IMR-90 (cell line): ENCODE data around the gene RAD51C. TPM values are rescaled to one million over a fixed set of nuclear protein-coding genes. Genes with fewer than 3 reads are reported as not detected.

Experiments used
- ATAC-seq: fragments of 200-7000 bp; cut with Tn5 transposase; 2 replicates; pipeline ENCODE4 v1.9.1; 2020; ENCODE audit warnings: low read depth, mild to moderate bottlenecking, moderate library complexity
- BruUV-seq: library from RNA; stranded (reverse); fragments of 400-500 nt; replicated peaks from 2 replicates; lab custom pipeline; 2021; lab: Mats Ljungman, UMichigan
- CTCF ChIA-PET: fragments of 300-600 bp; formaldehyde crosslinking; extraction: SDS; loops from one replicate; lab custom pipeline; 2021; ENCODE audit warnings: antibody characterized with exemption; lab: Yijun Ruan, JAX
- POLR2A ChIA-PET: fragments of 300-600 bp; sonication (Branson Sonifier 250); formaldehyde crosslinking; loops from one replicate; lab custom pipeline; 2022; ENCODE audit warnings: antibody characterized with exemption; ENCODE audit not compliant: unreplicated experiment; lab: Charles Lee
- DNase-seq: peaks from one replicate; pipeline ENCODE4 v3.0.0; 2013
- H2AFZ ChIP-seq: replicated peaks from 2 replicates; pipeline ENCODE3; 2013; ENCODE audit warnings: low read length, mild to moderate bottlenecking; ENCODE audit not compliant: poor library complexity
- H2AK5ac ChIP-seq: 2 replicates; pipeline ENCODE4 v1.6.1; 2013; ENCODE audit warnings: low read depth, low read length, inconsistent platforms
- H2AK9ac ChIP-seq: replicated peaks from 2 replicates; pipeline ENCODE3; 2013; ENCODE audit warnings: mild to moderate bottlenecking, low read depth, low read length, moderate library complexity; ENCODE audit not compliant: poor library complexity
- H2BK120ac ChIP-seq: 2 replicates; pipeline ENCODE4 v1.6.1; 2013; ENCODE audit warnings: low read depth, low read length, inconsistent platforms
- H2BK15ac ChIP-seq: 3 replicates; pipeline ENCODE4 v1.6.1; 2013; ENCODE audit warnings: low read depth, low read length, inconsistent platforms
- H2BK20ac ChIP-seq: 2 replicates; pipeline ENCODE4 v1.6.1; 2013; ENCODE audit warnings: low read depth, mild to moderate bottlenecking, inconsistent platforms, low read length, moderate library complexity
- H2BK5ac ChIP-seq: 2 replicates; pipeline ENCODE4 v1.6.1; 2013; ENCODE audit warnings: mild to moderate bottlenecking, low read depth, low read length, inconsistent platforms; ENCODE audit not compliant: poor library complexity, severe bottlenecking
- H3K14ac ChIP-seq: replicated peaks from 2 replicates; pipeline ENCODE4 v1.6.1; 2013; ENCODE audit warnings: low read depth, low read length, inconsistent platforms
- H3K18ac ChIP-seq: 2 replicates; pipeline ENCODE4 v1.6.1; 2013; ENCODE audit warnings: low read depth, low read length, control low read depth
- H3K23ac ChIP-seq: 2 replicates; pipeline ENCODE4 v1.6.1; 2013; ENCODE audit warnings: low read depth, low read length, inconsistent platforms
- H3K27ac ChIP-seq: 2 replicates; pipeline ENCODE4 v1.5.1; 2013; ENCODE audit warnings: mild to moderate bottlenecking, control low read depth, low read length; ENCODE audit not compliant: insufficient read depth
- H3K27me3 ChIP-seq: 2 replicates; pipeline ENCODE4 v1.6.1; 2013; ENCODE audit warnings: low read length; ENCODE audit not compliant: control insufficient read depth, insufficient read depth
- H3K36me3 ChIP-seq: 2 replicates; pipeline ENCODE4 v1.6.1; 2013; ENCODE audit warnings: low read length, mixed read lengths; ENCODE audit not compliant: control insufficient read depth, insufficient read depth
- H3K4ac ChIP-seq: 2 replicates; pipeline ENCODE4 v1.6.1; 2013; ENCODE audit warnings: low read depth, low read length, inconsistent platforms
- H3K4me1 ChIP-seq: 2 replicates; pipeline ENCODE4 v1.6.1; 2013; ENCODE audit warnings: low read length, mixed read lengths; ENCODE audit not compliant: control insufficient read depth, insufficient read depth
- H3K4me2 ChIP-seq: 2 replicates; pipeline ENCODE4 v1.6.1; 2013; ENCODE audit warnings: low read depth, mild to moderate bottlenecking, control low read depth, low read length, moderate library complexity
- H3K4me3 ChIP-seq: 2 replicates; pipeline ENCODE4 v1.5.1; 2013; ENCODE audit warnings: low read depth, mild to moderate bottlenecking, control low read depth, low read length, moderate library complexity; ENCODE audit not compliant: insufficient read depth
- H3K56ac ChIP-seq: 2 replicates; pipeline ENCODE4 v1.6.1; 2013; ENCODE audit warnings: low read length, inconsistent platforms; ENCODE audit not compliant: insufficient read depth; ENCODE audit errors: extremely low read depth
- H3K79me1 ChIP-seq, 2 experiments: 2 replicates each; pipeline ENCODE4 v1.6.1; 2013; ENCODE audit warnings: low read length in 2 of 2, inconsistent platforms in 1 of 2, low read depth in 1 of 2
- H3K9ac ChIP-seq: 2 replicates; pipeline ENCODE4 v1.6.1; 2013; ENCODE audit warnings: low read depth, low read length, control low read depth
- H3K9me1 ChIP-seq: 2 replicates; pipeline ENCODE4 v1.6.1; 2013; ENCODE audit warnings: low read length, inconsistent platforms; ENCODE audit not compliant: insufficient read depth
- H3K9me3 ChIP-seq: 2 replicates; pipeline ENCODE4 v1.6.1; 2013; ENCODE audit warnings: low read length; ENCODE audit not compliant: control insufficient read depth, insufficient read depth
- H4K20me1 ChIP-seq: 2 replicates; pipeline ENCODE4 v1.6.1; 2013; ENCODE audit warnings: low read length, inconsistent platforms; ENCODE audit not compliant: insufficient read depth
- H4K5ac ChIP-seq: 2 replicates; pipeline ENCODE4 v1.6.1; 2013; ENCODE audit warnings: mild to moderate bottlenecking, low read depth, low read length, control low read depth
- H4K8ac ChIP-seq, 2 experiments: 2 replicates each; pipeline ENCODE4 v1.6.1; 2013; ENCODE audit warnings: low read depth in 2 of 2, low read length in 2 of 2, control low read depth in 1 of 2, inconsistent platforms in 1 of 2
- H4K91ac ChIP-seq: 2 replicates; pipeline ENCODE4 v1.6.1; 2013; ENCODE audit warnings: low read depth, low read length, inconsistent platforms; ENCODE audit not compliant: insufficient read depth
- WGBS, 2 experiments: methylation state at CpG; one replicate each; pipeline versions ENCODE4 v1.1.5 to v1.1.7; 2013; ENCODE audit warnings: missing lambda C conversion rate in 2 of 2; ENCODE audit not compliant: insufficient read length in 1 of 2; ENCODE audit errors: extremely low coverage in 2 of 2; 5-methylcytosine and 5-hydroxymethylcytosine counted together
- dilution Hi-C: fragments of 300-500 bp; cut with HindIII; formaldehyde crosslinking; loops from one replicate; pipeline ENCODE4 v1.14.3; 2018; ENCODE audit warnings: low sequenced_read_pairs; ENCODE audit not compliant: unreplicated experiment
- in situ Hi-C: fragments of 300-500 bp; cut with MboI; formaldehyde crosslinking; loops from 3 replicates; pipeline ENCODE4 v1.14.3; 2019; ENCODE audit warnings: low sequenced_read_pairs, inconsistent platforms, mixed read lengths
- intact Hi-C: fragments of 100-400 bp; cut with micrococcal nuclease; formaldehyde crosslinking; loops from 2 replicates; pipeline ENCODE4 v1.10.0; 2022
- polyA plus RNA-seq, 3 experiments: library from polyadenylated mRNA; depleted of rRNA; stranded (reverse); fragments of >200 nt; gene quantifications; 2 replicates each; pipeline ENCODE4 v1.2.3, GENCODE V29; 2012; ENCODE audit warnings: low replicate concordance in 1 of 3
- total RNA-seq: library from RNA; depleted of rRNA; stranded (reverse); fragments of >200 nt; gene quantifications from 2 replicates; pipeline ENCODE4 v1.2.3, GENCODE V29; 2012
- TF ChIP-seq, protein P1 (sequence below): conservative IDR thresholded peaks from 2 replicates; pipeline ENCODE4 v1.5.1; 2012; ENCODE audit warnings: mild to moderate bottlenecking, low read depth, low read length, improper control_type of control experiment

RAD51C gene
- total and polyA plus RNA-seq, 2 of the 4 experiments (the other 2 are of a cell fraction): 21.1 to 28.3 TPM

DNA sequence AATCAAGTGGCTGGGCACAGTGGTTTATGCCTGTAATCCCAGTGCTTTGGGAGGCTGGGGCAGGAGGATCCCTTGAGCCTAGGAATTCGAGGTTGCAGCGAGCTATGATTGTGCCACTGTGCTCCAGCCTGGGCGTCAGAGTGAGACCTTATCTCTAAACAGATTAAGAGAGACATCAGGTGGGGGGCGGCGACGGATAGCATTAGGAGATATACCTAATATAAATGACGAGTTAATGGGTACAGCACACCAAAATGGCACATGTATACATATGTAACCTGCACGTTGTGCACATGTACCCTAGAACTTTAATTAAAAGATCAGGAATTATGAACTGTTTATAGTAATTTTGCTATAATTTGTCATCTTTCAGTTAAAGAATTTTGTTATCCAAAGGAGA is 10.3 kb downstream of the RAD51C start:
- no peak overlapping the region for H2AFZ ChIP-seq
- no peak overlapping the region for H4K91ac ChIP-seq
- no peak overlapping the region for H3K4me2 ChIP-seq
- H3K27me3 ChIP-seq: no peaks in the 10 kb centered on the region
- no peak overlapping the region for H2BK5ac ChIP-seq
- no TSS peak for BruUV-seq
- intact Hi-C loops: no loop called here
- H3K14ac ChIP-seq: no peak overlapping the region
- H3K4me1 ChIP-seq: peaks cover 3% of the 10 kb centered on the region
- H3K9me1 ChIP-seq: peaks cover 2% of the 10 kb centered on the region; the same call in 1 of the 2 replicates
- H2AK9ac ChIP-seq: no peak overlapping the region
- H4K5ac ChIP-seq: no peak overlapping the region
- no peak overlapping the region for H4K8ac ChIP-seq
- H3K36me3 ChIP-seq: peaks cover 6% of the 10 kb centered on the region; the same call in 1 of the 2 replicates
- no peak overlapping the region for H3K18ac ChIP-seq
- DNase-seq (no peak), ATAC-seq (no peak)
- H3K23ac ChIP-seq: no peak overlapping the region
- CTCF ChIA-PET: no interaction called here
- no peak overlapping the region for H2AK5ac ChIP-seq
- no peak overlapping the region for H3K4ac ChIP-seq
- H3K79me1 ChIP-seq: no peaks in the 10 kb centered on the region
- H3K56ac ChIP-seq: no peak overlapping the region
- H3K4me3 ChIP-seq: no peak overlapping the region
- no peak overlapping the region for H2BK15ac ChIP-seq
- H3K27ac ChIP-seq: no peak overlapping the region
- no peaks in the 10 kb centered on the region for H4K20me1 ChIP-seq
- POLR2A ChIA-PET: interaction anchor here (0.9 kb wide), 1 partner anchor 71 kb away, joined by 3 read pairs; no protein-coding TSS in a partner anchor
- H2BK120ac ChIP-seq: peak overlapping the region; percentile 34; the same call in 1 of the 2 replicates
- H3K9ac ChIP-seq: no peak overlapping the region
- no peak overlapping the region for H2BK20ac ChIP-seq
- no peaks in the 10 kb centered on the region for H3K9me3 ChIP-seq
- dilution Hi-C loops: no loop called here
- in situ Hi-C loops: no loop called here
- WGBS, 2 experiments: no CpG with 5 or more reads among the region's 8 CpGs
- TF ChIP-seq, protein P1, sequence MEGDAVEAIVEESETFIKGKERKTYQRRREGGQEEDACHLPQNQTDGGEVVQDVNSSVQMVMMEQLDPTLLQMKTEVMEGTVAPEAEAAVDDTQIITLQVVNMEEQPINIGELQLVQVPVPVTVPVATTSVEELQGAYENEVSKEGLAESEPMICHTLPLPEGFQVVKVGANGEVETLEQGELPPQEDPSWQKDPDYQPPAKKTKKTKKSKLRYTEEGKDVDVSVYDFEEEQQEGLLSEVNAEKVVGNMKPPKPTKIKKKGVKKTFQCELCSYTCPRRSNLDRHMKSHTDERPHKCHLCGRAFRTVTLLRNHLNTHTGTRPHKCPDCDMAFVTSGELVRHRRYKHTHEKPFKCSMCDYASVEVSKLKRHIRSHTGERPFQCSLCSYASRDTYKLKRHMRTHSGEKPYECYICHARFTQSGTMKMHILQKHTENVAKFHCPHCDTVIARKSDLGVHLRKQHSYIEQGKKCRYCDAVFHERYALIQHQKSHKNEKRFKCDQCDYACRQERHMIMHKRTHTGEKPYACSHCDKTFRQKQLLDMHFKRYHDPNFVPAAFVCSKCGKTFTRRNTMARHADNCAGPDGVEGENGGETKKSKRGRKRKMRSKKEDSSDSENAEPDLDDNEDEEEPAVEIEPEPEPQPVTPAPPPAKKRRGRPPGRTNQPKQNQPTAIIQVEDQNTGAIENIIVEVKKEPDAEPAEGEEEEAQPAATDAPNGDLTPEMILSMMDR: no peak
